Uterus (tissue), 2 donors: Measurements from ENCODE around the gene MIPEP.

Experiments used
- CTCF ChIP-seq, 4 experiments: fragments of 200-600 bp in 2 of 4; fragments of 450-650 bp in 2 of 4; sonication (generic) in 2 of 4; IDR thresholded peaks; one replicate each; pipeline ENCODE4 v1.5.1; 2016 to 2019; ENCODE audit warnings: antibody characterized with exemption in 4 of 4, mild to moderate bottlenecking in 2 of 4, moderate library complexity in 1 of 4
- POLR2A ChIP-seq, 2 donors: fragments of 450-650 bp; IDR thresholded peaks; one replicate each; pipeline ENCODE4 v1.6.1; 2016; ENCODE audit warnings: antibody characterized with exemption in 2 of 2, mild to moderate bottlenecking in 1 of 2, moderate library complexity in 1 of 2

GRCh38 chr13:23736541-23736940 lies 152.7 kb downstream of the MIPEP start:
- TF ChIP-seq CTCF (IDR thresholded peaks at IDR 0.05) (no peak), POLR2A (IDR thresholded peaks at IDR 0.05) (no peak)
